HL-60 (cell line): ENCODE data around the gene PAK5.

Experiments
- DNase-seq, 2 experiments: peaks; one replicate each; pipeline ENCODE4 v3.0.0-alpha.2; 2010 to 2020; ENCODE audit warnings: low read depth in 1 of 2, low spot score in 1 of 2
- H3K27ac ChIP-seq: fragments of 250-450 bp; sonication (Bioruptor Pico); replicated peaks from 2 replicates; pipeline ENCODE4 v1.5.1; 2020; ENCODE audit warnings: mild to moderate bottlenecking, moderate library complexity
- H3K27me3 ChIP-seq: fragments of 250-450 bp; sonication (Bioruptor Pico); 2 replicates; pipeline ENCODE4 v1.5.1; 2021; ENCODE audit warnings: mild to moderate bottlenecking, moderate library complexity; ENCODE audit not compliant: insufficient read depth, poor library complexity, severe bottlenecking
- H3K4me3 ChIP-seq: replicated peaks from 2 replicates; pipeline ENCODE4 v1.5.1; 2011; ENCODE audit warnings: mild to moderate bottlenecking, control low read depth, low read length; ENCODE audit not compliant: insufficient read depth
- CTCF ChIP-seq: IDR thresholded peaks from one replicate; pipeline ENCODE4 v1.5.1; 2011; ENCODE audit warnings: low read length, control low read depth, inconsistent platforms; ENCODE audit not compliant: insufficient read depth
- GABPA ChIP-seq: IDR thresholded peaks from 2 replicates; pipeline ENCODE4 v1.6.1; 2012; ENCODE audit warnings: low read depth
- POLR2AphosphoS5 ChIP-seq: IDR thresholded peaks from 2 replicates; pipeline ENCODE4 v1.6.1; 2012; ENCODE audit warnings: low read depth
- REST ChIP-seq: IDR thresholded peaks from 2 replicates; pipeline ENCODE4 v1.6.1; 2012; ENCODE audit warnings: low read depth; ENCODE audit not compliant: insufficient replicate concordance
- SPI1 ChIP-seq: IDR thresholded peaks from 2 replicates; pipeline ENCODE4 v1.6.1; 2012; ENCODE audit warnings: low read depth, mild to moderate bottlenecking, borderline replicate concordance

Gene PAK5

GRCh38 chr20:9508696-9509178, 330.1 kb downstream of the PAK5 start:
- Histone ChIP-seq H3K27me3 (peaks cover 53% of the 10 kb centered on the region), H3K4me3 (no peak overlapping the region)
- no peak for DNase-seq

GRCh38 chr20:9508240-9508661, 330.6 kb downstream of the PAK5 start:
- Histone ChIP-seq H3K4me3 (no peak overlapping the region), H3K27me3 (peaks cover 48% of the 10 kb centered on the region), H3K27ac (no peak overlapping the region)
- TF ChIP-seq GABPA (no peak), POLR2AphosphoS5 (no peak), SPI1 (no peak), CTCF (no peak), REST (no peak)
- DNase-seq: no peak

More at GRCh38 chr20:9508696-9509178, 330.1 kb downstream of the PAK5 start:
- TF ChIP-seq GABPA: no peak
- TF ChIP-seq SPI1: no peak
- TF ChIP-seq POLR2AphosphoS5: no peak
- no peak for TF ChIP-seq REST
- no peak for TF ChIP-seq CTCF
- H3K27ac ChIP-seq: no peak overlapping the region

GRCh38 chr20:9507544-9508239, 331.2 kb downstream of the PAK5 start:
- TF ChIP-seq GABPA: no peak
- no peak for TF ChIP-seq CTCF
- TF ChIP-seq POLR2AphosphoS5: no peak
- no peak for TF ChIP-seq REST
- TF ChIP-seq SPI1: no peak
- H3K27me3 ChIP-seq: peaks cover 43% of the 10 kb centered on the region
- no peak overlapping the region for H3K27ac ChIP-seq
- no peak for DNase-seq
- no peak overlapping the region for H3K4me3 ChIP-seq
